HL-60 (cell line): ENCODE data around the gene ADAMTSL4.

ENCODE experiments used
- CTCF ChIP-seq: IDR thresholded peaks from one replicate; pipeline ENCODE4 v1.5.1; 2011; ENCODE audit warnings: low read length, control low read depth, inconsistent platforms; ENCODE audit not compliant: insufficient read depth
- GABPA ChIP-seq: IDR thresholded peaks from 2 replicates; pipeline ENCODE4 v1.6.1; 2012; ENCODE audit warnings: low read depth
- POLR2AphosphoS5 ChIP-seq: IDR thresholded peaks from 2 replicates; pipeline ENCODE4 v1.6.1; 2012; ENCODE audit warnings: low read depth
- REST ChIP-seq: IDR thresholded peaks from 2 replicates; pipeline ENCODE4 v1.6.1; 2012; ENCODE audit warnings: low read depth; ENCODE audit not compliant: insufficient replicate concordance

- TF ChIP-seq CTCF (no peak), POLR2AphosphoS5 (no peak), GABPA (no peak), REST (no peak)
Measured at GRCh38 chr1:150549496-150550221, 451 bp downstream of the ADAMTSL4 start.
